ENCODE measurements around the gene POTEI.
"Not testable (repeated sequence)": the region's sequence is repeated elsewhere in the genome, so short reads cannot be mapped to it uniquely, and the experiment has no call there.

The POTEI gene

DNA sequence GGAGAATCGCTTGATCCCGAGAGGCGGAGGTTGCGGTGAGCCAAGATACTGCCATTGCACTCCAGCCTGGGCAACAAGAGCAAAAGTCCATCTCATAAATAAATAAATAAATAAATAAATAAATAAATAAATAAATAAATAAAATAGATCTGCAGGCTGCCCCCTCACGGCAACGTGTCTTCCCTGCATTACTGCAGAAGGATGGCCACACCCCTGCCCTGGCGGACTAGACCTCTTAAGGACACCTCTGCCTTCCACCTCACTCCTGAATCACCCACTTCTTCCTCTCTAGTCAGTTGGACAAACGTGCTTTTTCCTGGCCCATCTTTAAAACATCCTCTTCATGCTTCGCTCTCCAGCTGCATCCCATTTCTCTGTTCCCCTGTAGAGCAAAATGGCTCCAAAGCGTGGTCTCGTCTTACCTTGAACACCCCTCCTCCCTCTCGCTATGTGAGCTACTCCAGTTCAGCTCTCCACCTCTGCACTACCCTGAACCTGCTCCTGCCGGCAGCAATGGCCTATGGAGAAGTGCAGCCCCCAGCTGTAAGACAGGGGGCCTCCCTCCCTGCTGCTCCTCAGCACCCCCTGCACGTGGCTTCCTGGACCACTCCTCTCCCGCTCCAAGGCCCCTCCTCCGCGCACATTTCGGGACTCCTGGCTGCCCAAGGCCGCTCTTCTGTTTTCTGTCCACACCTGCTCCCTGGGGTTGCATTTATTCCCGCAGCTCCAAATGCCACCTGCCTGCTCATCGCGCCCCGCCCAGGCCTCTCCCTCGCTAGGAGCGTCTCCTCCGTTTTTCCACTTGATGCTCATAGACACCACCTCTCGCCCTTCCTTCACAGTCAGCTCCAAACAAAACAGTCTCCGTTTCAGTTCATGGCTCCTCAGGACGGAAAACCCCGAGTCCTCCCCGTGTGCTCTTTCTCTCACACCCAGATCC lies 1.9 kb upstream of the POTEI start:
- DNase-seq (ENCODE audit: insufficient read length, low spot score); FAIRE-seq: not testable (repeated sequence)

DNA sequence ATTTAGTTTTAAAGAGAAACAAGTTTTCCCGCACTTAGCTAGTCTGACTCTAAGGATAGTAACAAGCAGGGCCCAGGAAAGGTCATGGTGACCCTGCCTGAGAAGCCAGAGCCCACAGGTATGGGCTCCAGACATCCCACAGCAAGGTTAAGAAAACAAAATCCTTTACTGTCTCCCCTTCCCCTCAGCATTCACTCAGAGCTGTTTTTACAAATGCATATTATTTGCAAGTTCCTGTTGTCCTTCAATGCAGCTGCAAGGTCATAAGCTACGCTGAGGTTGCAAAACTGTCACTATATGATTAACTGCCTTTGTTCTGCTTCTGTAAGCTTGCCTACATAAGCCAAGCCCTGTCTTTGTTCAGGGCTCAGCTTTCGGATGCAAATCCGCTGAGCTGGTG lies 18.1 kb downstream of the POTEI start:
- not testable (repeated sequence) for DNase-seq (ENCODE audit: insufficient read length, low spot score); FAIRE-seq

DNA sequence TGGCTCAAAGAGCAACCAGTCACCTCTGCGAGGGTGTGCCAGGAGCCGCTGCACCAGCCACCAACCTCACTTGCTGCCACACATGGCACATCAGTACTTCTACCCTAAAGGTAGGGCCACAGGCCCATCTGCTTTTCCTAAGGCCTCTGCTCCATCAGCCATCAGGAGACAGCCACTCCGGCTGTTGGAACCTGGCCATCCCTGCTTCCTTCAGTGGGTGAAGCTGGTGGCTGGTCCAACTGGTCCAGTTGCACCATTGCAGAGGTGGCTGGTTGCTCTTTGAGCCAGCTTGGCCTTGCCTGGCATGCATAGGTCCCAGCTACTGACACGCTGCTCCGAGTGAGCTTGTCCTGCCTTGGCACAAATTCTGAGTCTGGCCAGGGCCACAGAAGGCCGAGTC lies 53.7 kb downstream of the POTEI start:
- FAIRE-seq; DNase-seq (ENCODE audit: insufficient read length, low spot score): not testable (repeated sequence)

DNA sequence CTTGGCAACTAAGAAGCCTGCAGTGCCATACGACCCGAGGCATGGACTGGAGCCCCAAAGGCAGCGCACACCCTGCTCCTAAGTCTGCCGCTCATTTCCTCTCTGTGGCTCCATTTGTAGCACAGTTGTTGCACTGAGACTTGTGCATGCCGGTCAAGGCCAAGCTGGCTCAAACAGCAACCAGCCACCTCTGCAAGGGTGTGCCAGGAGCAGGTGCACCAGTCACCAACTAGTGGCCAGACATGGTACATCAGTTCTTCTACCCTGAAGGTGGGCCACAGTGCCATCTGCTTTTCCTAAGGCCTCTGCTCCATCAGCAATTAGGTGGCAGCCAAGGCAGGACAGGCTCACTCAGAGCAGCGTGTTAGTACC lies 54.4 kb downstream of the POTEI start:
- not testable (repeated sequence) for FAIRE-seq

DNA sequence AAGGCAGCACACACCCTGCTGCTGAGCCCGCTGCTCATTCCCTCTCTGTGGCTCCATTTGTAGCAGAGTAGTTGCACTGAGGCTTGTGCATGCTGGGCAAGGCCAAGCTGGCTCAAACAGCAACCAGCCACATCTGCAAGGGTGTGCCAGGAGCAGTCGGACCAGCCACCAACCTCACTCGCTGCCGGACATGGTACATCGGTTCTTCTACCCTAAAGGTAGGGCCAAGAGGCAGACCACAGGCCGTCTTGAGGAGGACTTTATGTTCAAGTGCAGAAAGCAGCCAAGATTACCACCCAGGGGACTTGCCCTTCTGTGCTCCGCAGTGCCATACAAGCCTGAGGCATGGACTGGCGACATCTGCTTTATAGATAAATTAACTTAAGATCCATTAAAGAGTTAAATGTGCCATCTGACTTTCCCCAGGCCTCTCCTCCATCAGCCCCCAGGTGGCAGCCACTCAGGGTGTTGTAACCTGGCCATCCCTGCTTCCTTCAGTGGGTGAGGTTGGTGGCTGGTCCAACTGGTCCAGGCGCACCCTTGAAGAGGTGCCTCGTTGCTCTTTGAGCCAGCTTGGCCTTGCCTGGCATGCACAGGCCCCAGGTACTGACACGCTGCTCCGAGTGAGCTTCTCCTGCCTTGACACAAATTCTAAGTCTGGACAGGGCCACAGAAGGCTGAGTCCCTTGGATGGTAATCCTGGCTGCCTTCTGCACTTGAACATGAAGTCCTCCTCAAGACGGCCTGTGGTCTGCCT lies 55.0 kb downstream of the POTEI start:
- FAIRE-seq: not testable (repeated sequence)

More for the DNA sequence above, 54.4 kb downstream of the POTEI start:
- DNase-seq (ENCODE audit: insufficient read length, low spot score): not testable (repeated sequence)

DNA sequence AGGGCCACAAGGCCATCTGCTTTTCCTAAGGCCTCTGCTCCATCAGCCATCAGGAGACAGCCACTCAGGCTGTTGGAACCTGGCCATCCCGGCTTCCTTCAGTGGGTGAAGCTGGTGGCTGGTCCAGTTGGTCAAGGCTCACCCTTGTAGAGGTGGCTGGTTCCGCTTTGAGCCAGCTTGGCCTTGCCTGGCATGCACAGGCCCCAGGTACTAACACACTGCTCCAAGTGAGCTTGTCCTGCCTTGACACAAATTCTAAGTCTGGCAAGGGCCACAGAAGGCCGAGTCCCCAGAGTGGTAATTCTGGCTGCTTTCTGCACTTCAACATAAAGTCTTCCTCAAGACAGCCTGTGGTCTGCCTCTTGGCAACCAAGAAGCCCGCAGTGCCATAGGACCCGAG lies 56.2 kb downstream of the POTEI start:
- DNase-seq (ENCODE audit: insufficient read length, low spot score); FAIRE-seq: not testable (repeated sequence)

More for the DNA sequence above, 55.0 kb downstream of the POTEI start:
- DNase-seq (ENCODE audit: insufficient read length, low spot score): not testable (repeated sequence)

DNA sequence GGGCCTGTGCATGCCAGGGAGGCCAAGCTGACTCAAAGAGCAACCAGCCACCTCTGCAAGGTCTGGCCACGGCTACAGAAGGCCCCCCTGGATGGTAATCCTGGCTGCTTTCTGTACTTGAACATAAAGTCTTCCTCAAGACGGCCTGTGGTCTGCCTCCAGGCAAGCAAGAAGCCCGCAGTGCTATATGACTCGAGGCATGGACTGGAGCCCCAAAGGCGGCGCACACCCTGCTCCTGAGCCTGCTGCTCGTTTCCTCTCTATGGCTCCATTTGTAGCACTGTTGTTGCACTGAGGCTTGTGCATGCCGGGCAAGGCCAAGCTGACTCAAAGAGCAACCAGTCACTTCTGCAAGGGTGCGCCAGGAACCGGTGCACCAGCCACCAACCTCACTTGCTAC lies 57.3 kb downstream of the POTEI start:
- DNase-seq (ENCODE audit: insufficient read length, low spot score); FAIRE-seq: not testable (repeated sequence)

DNA sequence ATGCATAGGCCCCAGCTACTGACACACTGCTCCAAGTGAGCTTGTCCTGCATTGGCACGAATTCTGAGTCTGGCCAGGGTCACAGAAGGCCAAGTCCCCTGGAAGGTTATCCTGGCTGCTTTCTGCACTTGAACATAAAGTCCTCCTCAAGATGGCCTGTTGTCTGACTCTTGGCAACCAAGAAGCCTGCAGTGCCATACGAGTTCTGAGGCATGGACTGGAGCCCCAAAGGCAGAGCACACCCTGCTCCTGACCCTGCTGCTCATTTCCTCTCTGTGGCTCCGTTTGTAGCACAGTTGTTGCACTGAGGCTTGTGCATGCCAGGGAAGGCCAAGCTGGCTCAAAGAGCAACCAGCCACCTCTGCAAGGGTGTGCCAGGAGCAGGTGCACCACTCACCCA lies 57.9 kb downstream of the POTEI start:
- not testable (repeated sequence) for FAIRE-seq; DNase-seq (ENCODE audit: insufficient read length, low spot score)

DNA sequence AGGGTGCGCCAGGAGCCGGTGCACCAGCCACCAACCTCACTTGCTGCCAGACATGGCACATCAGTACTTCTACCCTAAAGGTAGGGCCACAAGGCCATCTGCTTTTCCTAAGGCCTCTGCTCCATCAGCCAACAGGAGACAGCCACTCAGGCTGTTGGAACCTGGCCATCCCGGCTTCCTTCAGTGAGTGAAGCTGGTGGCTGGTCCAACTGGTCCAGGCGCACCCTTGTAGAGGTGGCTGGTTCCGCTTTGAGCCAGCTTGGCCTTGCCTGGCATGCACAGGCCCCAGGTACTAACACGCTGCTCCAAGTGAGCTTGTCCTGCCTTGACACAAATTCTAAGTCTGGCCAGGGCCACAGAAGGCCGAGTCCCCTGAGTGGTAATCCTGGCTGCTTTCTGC lies 58.8 kb downstream of the POTEI start:
- DNase-seq (ENCODE audit: insufficient read length, low spot score); FAIRE-seq: not testable (repeated sequence)

DNA sequence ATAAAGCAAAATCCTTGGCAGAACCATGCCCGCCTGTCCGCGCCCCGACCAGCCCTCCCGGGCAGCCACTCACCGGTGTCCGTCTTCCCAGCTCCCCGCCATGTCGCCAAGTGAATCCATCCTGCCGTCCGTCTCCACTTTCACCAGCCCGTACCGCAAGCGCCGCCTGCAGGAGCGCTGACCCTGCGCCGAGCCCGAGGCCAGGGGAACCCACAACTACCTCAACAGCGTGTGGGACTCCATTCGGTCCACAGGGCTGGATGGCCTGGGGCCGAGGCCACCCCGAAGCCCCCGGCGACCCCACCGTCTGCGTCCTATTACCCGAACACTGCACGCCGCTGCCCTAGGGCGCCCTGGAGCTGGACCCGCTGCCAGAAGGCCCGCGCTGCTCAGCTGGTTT lies 81.5 kb downstream of the POTEI start:
- not testable (repeated sequence) for DNase-seq (ENCODE audit: insufficient read length, low spot score); FAIRE-seq

DNA sequence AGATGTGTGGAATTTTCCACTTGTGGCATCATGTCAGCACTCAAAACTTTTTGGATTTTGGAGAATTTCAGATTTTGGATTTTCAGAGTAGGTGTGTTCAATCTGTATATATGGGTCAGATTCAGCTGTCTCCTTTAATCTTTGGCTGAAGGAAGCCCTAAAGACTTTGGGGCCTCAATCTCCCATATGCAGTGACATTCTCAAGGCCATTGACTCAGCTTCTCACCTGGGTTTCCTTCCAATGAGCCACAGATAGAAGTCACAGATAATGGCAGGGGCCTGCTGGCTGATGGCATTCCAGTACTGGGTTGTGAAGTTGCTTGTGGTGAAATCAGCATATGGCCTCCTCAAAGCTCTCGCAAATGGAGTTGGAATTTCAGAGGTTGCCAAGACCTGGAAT lies 90.3 kb downstream of the POTEI start:
- FAIRE-seq; DNase-seq (ENCODE audit: insufficient read length, low spot score): not testable (repeated sequence)

DNA sequence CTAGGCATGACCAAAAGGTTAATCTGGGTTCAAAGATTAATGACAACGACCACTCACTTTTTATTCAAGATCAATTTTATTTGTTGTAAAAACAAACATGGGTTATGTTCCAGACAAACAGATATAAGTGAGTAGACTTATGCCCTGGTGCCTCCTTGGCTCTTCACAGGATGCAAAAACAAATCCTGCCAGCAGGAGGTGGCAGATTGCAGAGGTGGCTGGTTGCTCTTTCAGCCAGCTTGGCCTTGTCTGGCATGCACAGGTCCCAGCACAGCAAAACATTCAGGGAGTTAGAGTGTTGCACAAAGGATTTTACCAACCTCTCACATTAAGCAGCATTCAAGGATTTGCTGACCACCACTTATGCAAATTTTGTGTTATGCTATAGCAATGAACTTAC lies 92.4 kb downstream of the POTEI start:
- not testable (repeated sequence) for DNase-seq (ENCODE audit: insufficient read length, low spot score); FAIRE-seq

All from HTR-8/SVneo (cell line).